ENCODE results near the gene RUBCN.

DNA sequence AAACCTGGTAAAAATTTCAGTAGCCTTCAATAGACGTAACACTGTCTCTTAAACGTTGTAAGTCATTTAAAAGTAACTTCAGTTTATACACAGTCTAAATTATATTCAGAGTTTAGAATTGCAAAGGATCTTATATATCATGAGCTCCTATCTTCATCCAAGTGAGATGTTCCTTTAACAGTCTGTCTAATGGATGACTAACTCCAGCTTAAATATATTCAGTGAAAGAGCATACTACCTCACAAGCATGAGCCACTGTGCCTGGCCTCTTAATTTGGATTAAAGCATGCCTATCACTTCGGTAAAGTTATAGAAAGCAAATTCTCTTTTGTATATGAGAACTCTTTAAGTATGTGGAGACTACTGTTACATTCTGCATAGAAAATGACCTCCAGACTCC is 20.0 kb upstream of the RUBCN start:
- TF ChIP-seq, protein P1, sequence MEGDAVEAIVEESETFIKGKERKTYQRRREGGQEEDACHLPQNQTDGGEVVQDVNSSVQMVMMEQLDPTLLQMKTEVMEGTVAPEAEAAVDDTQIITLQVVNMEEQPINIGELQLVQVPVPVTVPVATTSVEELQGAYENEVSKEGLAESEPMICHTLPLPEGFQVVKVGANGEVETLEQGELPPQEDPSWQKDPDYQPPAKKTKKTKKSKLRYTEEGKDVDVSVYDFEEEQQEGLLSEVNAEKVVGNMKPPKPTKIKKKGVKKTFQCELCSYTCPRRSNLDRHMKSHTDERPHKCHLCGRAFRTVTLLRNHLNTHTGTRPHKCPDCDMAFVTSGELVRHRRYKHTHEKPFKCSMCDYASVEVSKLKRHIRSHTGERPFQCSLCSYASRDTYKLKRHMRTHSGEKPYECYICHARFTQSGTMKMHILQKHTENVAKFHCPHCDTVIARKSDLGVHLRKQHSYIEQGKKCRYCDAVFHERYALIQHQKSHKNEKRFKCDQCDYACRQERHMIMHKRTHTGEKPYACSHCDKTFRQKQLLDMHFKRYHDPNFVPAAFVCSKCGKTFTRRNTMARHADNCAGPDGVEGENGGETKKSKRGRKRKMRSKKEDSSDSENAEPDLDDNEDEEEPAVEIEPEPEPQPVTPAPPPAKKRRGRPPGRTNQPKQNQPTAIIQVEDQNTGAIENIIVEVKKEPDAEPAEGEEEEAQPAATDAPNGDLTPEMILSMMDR (IDR thresholded peaks at IDR 0.05; ENCODE audit: borderline replicate concordance, extremely low read depth, low read length, poor library complexity, severe bottlenecking) = no peak
- TF ChIP-seq EZH2 (IDR thresholded peaks at IDR 0.05; ENCODE audit: borderline replicate concordance, low read depth, low read length, severe bottlenecking) = no peak

All from DND-41 (cell line).